Body of pancreas (tissue), 4 donors: ENCODE measurements around the gene MSN.

Source experiments
- CTCF ChIP-seq, 7 experiments: fragments of 450-650 bp in 4 of 7; fragments of 200-600 bp in 3 of 7; sonication (generic) in 3 of 7; IDR thresholded peaks; one replicate each; pipeline ENCODE4 v1.5.1; 2016 to 2019; ENCODE audit warnings: antibody characterized with exemption in 7 of 7
- POLR2A ChIP-seq, 3 donors: fragments of 450-650 bp; IDR thresholded peaks; one replicate each; pipeline ENCODE4 v1.6.1; 2016; ENCODE audit warnings: antibody characterized with exemption in 3 of 3, mild to moderate bottlenecking in 2 of 3

GRCh38 chrX:65752294-65752693, 84.8 kb downstream of the MSN start:
- TF ChIP-seq CTCF (IDR thresholded peaks at IDR 0.05) (no peak), POLR2A (IDR thresholded peaks at IDR 0.05) (no peak)
